GM12892 (cell line): ENCODE results near the gene HOXD9.

Experiments
- POLR2A ChIP-seq: IDR thresholded peaks from 2 replicates; pipeline ENCODE4 v1.6.1; 2011; ENCODE audit warnings: low read depth, low read length, control low read depth
- POLR2AphosphoS5 ChIP-seq: IDR thresholded peaks from 2 replicates; pipeline ENCODE4 v1.6.1; 2011; ENCODE audit warnings: low read depth, low read length, control low read depth

DNA sequence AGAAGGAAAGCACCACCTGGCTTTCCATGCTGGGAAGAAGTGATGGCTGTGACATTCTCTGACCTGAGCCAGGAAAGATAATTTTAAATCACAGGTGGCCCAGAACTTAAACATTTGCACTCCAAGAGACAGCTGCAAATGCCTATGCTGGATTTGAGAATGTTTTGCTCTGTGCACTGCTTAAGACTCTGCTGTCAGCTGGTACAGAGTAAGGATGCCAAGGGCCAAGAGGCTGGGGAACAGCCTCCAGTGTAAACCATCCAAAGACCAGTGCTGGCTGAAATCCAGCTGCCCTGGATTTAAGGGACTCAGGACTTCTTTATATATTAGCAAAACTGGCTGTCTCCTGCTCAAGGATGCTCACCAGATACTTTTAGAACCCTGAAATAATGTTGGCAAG lies 10.9 kb downstream of the HOXD9 start:
- TF ChIP-seq POLR2A (no peak), POLR2AphosphoS5 (no peak)
